AG04450 (cell line): ENCODE data around the gene TBX15. TPM values are rescaled to one million over a fixed set of nuclear protein-coding genes. Genes with fewer than 3 reads are reported as not detected.
"Not testable (repeated sequence)": the region's sequence is repeated elsewhere in the genome, so short reads cannot be mapped to it uniquely, and the experiment has no call there.

Source experiments
- CTCF ChIA-PET: fragments of 300-600, 350-600 bp; formaldehyde crosslinking; extraction: SDS; loops from one replicate; lab custom pipeline; 2022; ENCODE audit warnings: antibody characterized with exemption, inconsistent platforms; lab: Charles Lee
- POLR2A ChIA-PET: fragments of 350-600 bp; formaldehyde crosslinking; extraction: SDS; loops from one replicate; lab custom pipeline; 2021; ENCODE audit warnings: antibody characterized with exemption, inconsistent platforms; lab: Yijun Ruan, JAX
- DNase-seq: peaks from one replicate; pipeline ENCODE4 v3.0.0-alpha.2; 2011; ENCODE audit warnings: low read depth, low spot score
- H3K27ac ChIP-seq: one replicate; pipeline ENCODE4 v1.5.1; 2012; ENCODE audit warnings: low read depth, low read length, control low read depth
- H3K27me3 ChIP-seq: one replicate; pipeline ENCODE4 v1.6.0; 2012; ENCODE audit warnings: low read length; ENCODE audit not compliant: control insufficient read depth, insufficient read depth
- H3K4me3 ChIP-seq: 2 replicates; pipeline ENCODE4 v1.5.1; 2011; ENCODE audit warnings: mild to moderate bottlenecking, low read depth, low read length, control low read depth
- H3K9me3 ChIP-seq: 2 replicates; pipeline ENCODE4 v1.5.1; 2012; ENCODE audit warnings: low read length; ENCODE audit not compliant: control insufficient read depth, insufficient read depth
- polyA plus RNA-seq: library from polyadenylated mRNA; depleted of rRNA; stranded (reverse); fragments of >200 nt; gene quantifications from 2 replicates; pipeline ENCODE4 v1.2.3, GENCODE V29; 2011
- TF ChIP-seq, protein P1 (sequence below): IDR thresholded peaks from 2 replicates; pipeline ENCODE4 v1.5.1; 2011; ENCODE audit warnings: low read depth, low read length, control low read depth, inconsistent platforms

The TBX15 gene
- polyA plus RNA-seq, 1 experiment, result not detected

GRCh38 chr1:118960567-118961136, 27.5 kb downstream of the TBX15 start:
- CTCF ChIA-PET, result no interaction called here
- Histone ChIP-seq H3K4me3 (no peak overlapping the region), H3K9me3 (no peaks in the 10 kb centered on the region), H3K27ac (no peak overlapping the region), H3K27me3 (peaks cover 2% of the 10 kb centered on the region)
- no peak for DNase-seq
- TF ChIP-seq, protein P1, sequence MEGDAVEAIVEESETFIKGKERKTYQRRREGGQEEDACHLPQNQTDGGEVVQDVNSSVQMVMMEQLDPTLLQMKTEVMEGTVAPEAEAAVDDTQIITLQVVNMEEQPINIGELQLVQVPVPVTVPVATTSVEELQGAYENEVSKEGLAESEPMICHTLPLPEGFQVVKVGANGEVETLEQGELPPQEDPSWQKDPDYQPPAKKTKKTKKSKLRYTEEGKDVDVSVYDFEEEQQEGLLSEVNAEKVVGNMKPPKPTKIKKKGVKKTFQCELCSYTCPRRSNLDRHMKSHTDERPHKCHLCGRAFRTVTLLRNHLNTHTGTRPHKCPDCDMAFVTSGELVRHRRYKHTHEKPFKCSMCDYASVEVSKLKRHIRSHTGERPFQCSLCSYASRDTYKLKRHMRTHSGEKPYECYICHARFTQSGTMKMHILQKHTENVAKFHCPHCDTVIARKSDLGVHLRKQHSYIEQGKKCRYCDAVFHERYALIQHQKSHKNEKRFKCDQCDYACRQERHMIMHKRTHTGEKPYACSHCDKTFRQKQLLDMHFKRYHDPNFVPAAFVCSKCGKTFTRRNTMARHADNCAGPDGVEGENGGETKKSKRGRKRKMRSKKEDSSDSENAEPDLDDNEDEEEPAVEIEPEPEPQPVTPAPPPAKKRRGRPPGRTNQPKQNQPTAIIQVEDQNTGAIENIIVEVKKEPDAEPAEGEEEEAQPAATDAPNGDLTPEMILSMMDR, result no peak
- POLR2A ChIA-PET, result no interaction called here

GRCh38 chr1:118960026-118960561, 28.0 kb downstream of the TBX15 start:
- Histone ChIP-seq H3K4me3 (no peak overlapping the region), H3K27ac (no peak overlapping the region), H3K9me3 (no peaks in the 10 kb centered on the region), H3K27me3 (peaks cover 2% of the 10 kb centered on the region)
- ChIA-PET CTCF (no interaction called here), POLR2A (no interaction called here)
- DNase-seq, result no peak
- TF ChIP-seq, protein P1, result no peak

DNA sequence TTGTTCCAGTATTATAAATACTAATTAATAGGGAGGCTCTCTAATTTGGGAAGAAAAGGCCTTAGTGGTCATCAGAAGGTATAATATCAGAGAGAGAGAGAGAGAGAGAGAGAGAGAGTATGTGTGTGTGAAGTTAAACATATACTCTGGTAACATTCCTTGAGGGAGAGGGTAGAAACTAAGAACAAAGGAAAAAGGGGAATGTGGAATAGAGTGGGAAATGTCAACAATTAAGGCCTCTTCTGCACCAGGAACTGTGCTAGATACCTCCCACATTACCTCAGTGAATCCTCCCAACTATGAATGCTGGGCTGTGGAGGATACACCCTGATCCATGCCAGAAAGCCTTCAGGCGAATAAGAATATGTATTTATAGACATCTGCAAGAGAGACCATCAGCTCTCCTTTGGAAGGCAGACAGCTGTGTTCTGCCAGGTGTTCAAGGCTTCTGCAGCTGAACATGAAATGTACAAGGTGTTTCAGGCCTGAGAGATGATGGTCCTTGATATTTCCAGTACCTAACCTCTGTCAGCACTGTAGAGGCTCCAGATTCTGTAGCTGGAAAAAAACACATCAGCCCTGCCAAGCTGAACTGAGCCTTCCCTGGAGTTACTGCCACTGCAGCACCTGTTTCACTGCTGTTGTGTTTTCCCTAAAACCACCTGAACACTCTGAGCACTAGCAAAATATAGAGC, 29.1 kb downstream of the TBX15 start:
- TF ChIP-seq, protein P1, result no peak
- ChIA-PET POLR2A (no interaction called here), CTCF (no interaction called here)
- no peaks in the 10 kb centered on the region for H3K9me3 ChIP-seq
- no peak for DNase-seq
- no peak overlapping the region for H3K27ac ChIP-seq
- H3K4me3 ChIP-seq, result no peak overlapping the region
- H3K27me3 ChIP-seq, result peaks cover 2% of the 10 kb centered on the region

- peaks cover 2% of the 10 kb centered on the region for H3K27me3 ChIP-seq
- no peak overlapping the region for H3K27ac ChIP-seq
- H3K4me3 ChIP-seq, result no peak overlapping the region
- TF ChIP-seq, protein P1, result no peak
- POLR2A ChIA-PET, result no interaction called here
- no peaks in the 10 kb centered on the region for H3K9me3 ChIP-seq
- no peak for DNase-seq
- CTCF ChIA-PET, result no interaction called here
Measured at GRCh38 chr1:118958140-118958539, 30.0 kb downstream of the TBX15 start.

- H3K27ac ChIP-seq, H3K4me3 ChIP-seq, H3K9me3 ChIP-seq, H3K27me3 ChIP-seq, DNase-seq, CTCF ChIA-PET, POLR2A ChIA-PET: not testable (repeated sequence)
Measured at GRCh38 chr1:118957579-118957978, 30.6 kb downstream of the TBX15 start.
